CD14-positive monocyte (primary cell): ENCODE data around the gene ELN. TPM values are rescaled to one million over a fixed set of nuclear protein-coding genes. Genes with fewer than 3 reads are reported as not detected.

Experiments
- DNase-seq, 3 donors: peaks; one replicate each; pipeline ENCODE4 v3.0.0-alpha.2; 2011 to 2022
- H2AFZ ChIP-seq: 2 replicates; pipeline ENCODE4 v1.6.0; 2012; ENCODE audit warnings: mild to moderate bottlenecking, low read depth, low read length, inconsistent platforms; ENCODE audit not compliant: insufficient read depth, poor library complexity, severe bottlenecking
- H3K27ac ChIP-seq, 2 donors: 1 replicate in 1 of 2; 2 replicates in 1 of 2; pipeline ENCODE4 v1.5.1; 2012 to 2013; ENCODE audit warnings: low read length in 2 of 2, control low read depth in 1 of 2, inconsistent platforms in 1 of 2, low read depth in 1 of 2, mild to moderate bottlenecking in 1 of 2
- H3K27me3 ChIP-seq, 2 donors: one replicate each; pipeline versions ENCODE4 v1.6.0 to v1.6.1; 2011 to 2013; ENCODE audit warnings: low read length in 2 of 2; ENCODE audit not compliant: control insufficient read depth in 2 of 2, insufficient read depth in 2 of 2
- H3K36me3 ChIP-seq, 2 donors: replicated peaks in 1 of 2; 1 replicate in 1 of 2; 2 replicates in 1 of 2; pipeline versions ENCODE4 v1.5.1 to v1.6.1; 2012 to 2013; ENCODE audit warnings: low read length in 2 of 2, control low read depth in 1 of 2, inconsistent platforms in 1 of 2, mild to moderate bottlenecking in 1 of 2; ENCODE audit not compliant: insufficient read depth in 2 of 2, control insufficient read depth in 1 of 2
- H3K4me1 ChIP-seq, 2 donors: 1 replicate in 1 of 2; 2 replicates in 1 of 2; pipeline versions ENCODE4 v1.5.1 to v1.6.1; 2012 to 2013; ENCODE audit warnings: low read length in 2 of 2, control low read depth in 1 of 2, inconsistent platforms in 1 of 2, mild to moderate bottlenecking in 1 of 2, moderate library complexity in 1 of 2; ENCODE audit not compliant: insufficient read depth in 2 of 2, control insufficient read depth in 1 of 2
- H3K4me2 ChIP-seq: replicated peaks from 2 replicates; pipeline ENCODE3; 2012; ENCODE audit warnings: low read length, moderate library complexity, mild to moderate bottlenecking; ENCODE audit not compliant: poor library complexity, severe bottlenecking; ENCODE audit errors: extremely low read depth
- H3K4me3 ChIP-seq, 3 experiments: fragments of 200-600 bp in 1 of 3; sonication (generic) in 1 of 3; replicated peaks in 1 of 3; 1 replicate in 2 of 3; 2 replicates in 1 of 3; pipeline ENCODE4 v1.5.1; 2011 to 2013; ENCODE audit warnings: low read length in 3 of 3, mild to moderate bottlenecking in 3 of 3, control low read depth in 2 of 3, low read depth in 2 of 3, inconsistent platforms in 1 of 3, moderate library complexity in 1 of 3
- H3K79me2 ChIP-seq: 2 replicates; pipeline ENCODE4 v1.6.0; 2012; ENCODE audit warnings: mild to moderate bottlenecking, control low read depth, inconsistent platforms, low read length, moderate library complexity; ENCODE audit not compliant: insufficient read depth
- H3K9ac ChIP-seq: 2 replicates; pipeline ENCODE4 v1.6.0; 2017; ENCODE audit warnings: low read length, mild to moderate bottlenecking; ENCODE audit not compliant: insufficient read depth, poor library complexity, severe bottlenecking
- H3K9me3 ChIP-seq, 2 donors: replicated peaks in 1 of 2; 1 replicate in 1 of 2; 2 replicates in 1 of 2; pipeline versions ENCODE4 v1.5.1 to v1.6.1; 2012 to 2013; ENCODE audit warnings: low read length in 2 of 2, control low read depth in 1 of 2; ENCODE audit not compliant: control insufficient read depth in 1 of 2, insufficient read depth in 1 of 2
- H4K20me1 ChIP-seq: 2 replicates; pipeline ENCODE4 v1.6.0; 2012; ENCODE audit warnings: mild to moderate bottlenecking, low read length, control low read depth, moderate library complexity; ENCODE audit not compliant: insufficient read depth
- H3K27ac Mint-ChIP-seq, 7 donors: one replicate each; pipeline ENCODE4 v1.8.0; 2020; ENCODE audit warnings: mild to moderate bottlenecking in 7 of 7, mixed read lengths in 7 of 7, moderate library complexity in 6 of 7, inconsistent platforms in 2 of 7
- H3K27me3 Mint-ChIP-seq, 3 donors: one replicate each; pipeline ENCODE4 v1.8.0; 2021 to 2022; ENCODE audit warnings: low read depth in 3 of 3, mild to moderate bottlenecking in 3 of 3, mixed read lengths in 3 of 3, moderate library complexity in 3 of 3, inconsistent platforms in 1 of 3
- H3K36me3 Mint-ChIP-seq, 2 donors: one replicate each; pipeline ENCODE4 v1.8.0; 2020; ENCODE audit warnings: mixed read lengths in 2 of 2, inconsistent platforms in 1 of 2, mild to moderate bottlenecking in 1 of 2
- H3K4me1 Mint-ChIP-seq: one replicate; pipeline ENCODE4 v1.8.0; 2020; ENCODE audit warnings: mild to moderate bottlenecking, mixed read lengths
- H3K4me3 Mint-ChIP-seq, 2 donors: one replicate each; pipeline ENCODE4 v1.8.0; 2020; ENCODE audit warnings: mild to moderate bottlenecking in 2 of 2, mixed read lengths in 2 of 2, moderate library complexity in 1 of 2
- H3K9me3 Mint-ChIP-seq, 7 donors: one replicate each; pipeline ENCODE4 v1.8.0; 2020 to 2022; ENCODE audit warnings: mixed read lengths in 7 of 7, mild to moderate bottlenecking in 6 of 7, moderate library complexity in 6 of 7, inconsistent platforms in 2 of 7
- CTCF ChIP-seq: fragments of 200-600 bp; IDR thresholded peaks from one replicate; pipeline ENCODE4 v1.8.0; 2022; ENCODE audit warnings: antibody characterized with exemption, mild to moderate bottlenecking
- WGBS: methylation state at CpG from one replicate; pipeline ENCODE4 v1.1.5; 2013; ENCODE audit warnings: missing lambda C conversion rate; ENCODE audit not compliant: insufficient coverage; 5-methylcytosine and 5-hydroxymethylcytosine counted together
- intact Hi-C, 2 donors: fragments of 100-400 bp; cut with micrococcal nuclease; formaldehyde crosslinking; loops; one replicate each; pipeline versions ENCODE4 v1.15.0 to v1.15.1; 2023
- polyA plus RNA-seq, 3 donors: library from polyadenylated mRNA; depleted of rRNA in 1 of 3; unstranded in 2 of 3; stranded (reverse) in 1 of 3; fragments of 300-500 nt in 2 of 3; fragments of >200 nt in 1 of 3; fragmentation: Illumina TruSeq in 2 of 3; gene quantifications; 1 replicate in 2 of 3; 2 replicates in 1 of 3; pipeline ENCODE4 v1.2.3, GENCODE V29; 2012 to 2021

The ELN gene
- polyA plus RNA-seq, 3 donors = not detected

GRCh38 chr7:74068378-74069085, 40.6 kb downstream of the ELN start:
- Histone ChIP-seq H2AFZ (no peak overlapping the region), H3K36me3 (no peaks in the 10 kb centered on the region), H4K20me1 (no peaks in the 10 kb centered on the region), H3K27me3 (no peaks in the 10 kb centered on the region), H3K9me3 (no peaks in the 10 kb centered on the region), H3K9ac (no peak overlapping the region), H3K4me1 (no peaks in the 10 kb centered on the region), H3K4me2 (no peak overlapping the region), H3K79me2 (no peaks in the 10 kb centered on the region), H3K4me3 (no peak overlapping the region), H3K27ac (no peak overlapping the region)
- 97% methylated on average over 14 of the region's 20 CpGs for WGBS
- intact Hi-C loops = loop anchor here (2.0 to 10.0 kb wide), 4 partner anchors 114 to 334 kb away; partner anchors contain the start of gene CLIP2 (in 1 of the 2)
- Mint-ChIP-seq H3K27ac (peak overlapping the region in 1 of 7 donors; percentile 62), H3K36me3 (no peaks in the 10 kb centered on the region), H3K4me1 (no peaks in the 10 kb centered on the region), H3K4me3 (no peak overlapping the region), H3K9me3 (peaks cover 0 to 5% (median 0%) of the 10 kb centered on the region in 7 donors), H3K27me3 (peaks cover 2 to 5% (median 4%) of the 10 kb centered on the region in 3 donors)
- no peak for DNase-seq
- TF ChIP-seq CTCF = no peak

- Histone ChIP-seq H2AFZ (no peak overlapping the region), H3K36me3 (no peaks in the 10 kb centered on the region), H3K9me3 (no peaks in the 10 kb centered on the region), H3K79me2 (no peaks in the 10 kb centered on the region), H4K20me1 (no peaks in the 10 kb centered on the region), H3K4me1 (no peaks in the 10 kb centered on the region), H3K27me3 (no peaks in the 10 kb centered on the region), H3K27ac (no peak overlapping the region), H3K4me3 (no peak overlapping the region), H3K4me2 (no peak overlapping the region), H3K9ac (no peak overlapping the region)
- Mint-ChIP-seq H3K36me3 (no peaks in the 10 kb centered on the region), H3K27me3 (peaks cover 0 to 5% (median under 1%) of the 10 kb centered on the region in 3 donors), H3K4me3 (no peak overlapping the region), H3K9me3 (peaks cover 0 to 5% (median 0%) of the 10 kb centered on the region in 7 donors), H3K27ac (no peak overlapping the region), H3K4me1 (no peaks in the 10 kb centered on the region)
- 97% methylated on average over 15 of the region's 16 CpGs for WGBS
- DNase-seq = no peak
- intact Hi-C loops = loop anchor here (2.0 to 10.0 kb wide), 4 partner anchors 113 to 333 kb away; partner anchors contain the start of gene CLIP2 (in 1 of the 2)
- TF ChIP-seq CTCF = no peak
Measured at GRCh38 chr7:74069086-74069541, 41.1 kb downstream of the ELN start.
